GM12878 (cell line): Measurements from ENCODE around the gene PGAM2. TPM values are rescaled to one million over a fixed set of nuclear protein-coding genes. Genes with fewer than 3 reads are reported as not detected.

Experiments
- ATAC-seq: fragments of 200-7000 bp; cut with Tn5 transposase; 3 replicates; pipeline ENCODE4 v1.9.1; 2020; ENCODE audit warnings: mild to moderate bottlenecking, moderate library complexity
- BruUV-seq: library from RNA; stranded (reverse); fragments of 400-500 nt; replicated peaks from 2 replicates; lab custom pipeline; 2021; lab: Mats Ljungman, UMichigan
- CTCF ChIA-PET: fragments of 300-600 bp; sonication (Branson Sonifier 250); formaldehyde crosslinking; extraction: SDS; loops from one replicate; lab custom pipeline; 2021; ENCODE audit warnings: inconsistent platforms; lab: Yijun Ruan, JAX
- POLR2A ChIA-PET: fragments of 350-600 bp; formaldehyde crosslinking; extraction: SDS; loops from one replicate; lab custom pipeline; 2021; ENCODE audit warnings: inconsistent platforms; lab: Charles Lee
- RAD21 ChIA-PET: fragments of 300-600 bp; sonication (Branson Sonifier 250); formaldehyde crosslinking; loops from one replicate; lab custom pipeline; 2023; ENCODE audit warnings: antibody characterized with exemption; ENCODE audit not compliant: unreplicated experiment; lab: Charles Lee
- SMC1A ChIA-PET: fragments of 300-600 bp; sonication (Branson Sonifier 250); formaldehyde crosslinking; loops from one replicate; lab custom pipeline; 2023; ENCODE audit not compliant: unreplicated experiment, uncharacterized antibody; lab: Charles Lee
- DNase-seq: peaks from one replicate; pipeline ENCODE4 v3.0.0-alpha.2; 2011; ENCODE audit warnings: low read depth, low spot score
- FAIRE-seq: peaks from 3 replicates; lab custom pipeline; 2011; peaks lifted over from hg19 to GRCh38; lab: Jason Lieb, UNC
- H2AFZ ChIP-seq: 2 replicates; pipeline ENCODE4 v1.6.0; 2011; ENCODE audit warnings: low read depth, low read length, control low read depth; ENCODE audit not compliant: control insufficient read depth
- H3K27ac ChIP-seq: 2 replicates; pipeline ENCODE4 v1.5.1; 2011; ENCODE audit warnings: control low read depth; ENCODE audit not compliant: control insufficient read depth, insufficient read depth
- H3K27me3 ChIP-seq, 2 experiments: replicated peaks in 1 of 2; 2 replicates each; pipeline versions ENCODE4 v1.6.0 to v1.6.1; 2011; ENCODE audit warnings: low read length in 1 of 2; ENCODE audit not compliant: control insufficient read depth in 2 of 2, insufficient read depth in 2 of 2
- H3K36me3 ChIP-seq, 2 experiments: 2 replicates each; pipeline ENCODE4 v1.5.1; 2011; ENCODE audit warnings: low read length in 1 of 2; ENCODE audit not compliant: control insufficient read depth in 2 of 2, insufficient read depth in 2 of 2
- H3K4me1 ChIP-seq: 2 replicates; pipeline ENCODE4 v1.6.1; 2011; ENCODE audit warnings: mild to moderate bottlenecking, low read length, moderate library complexity, mixed read lengths; ENCODE audit not compliant: control insufficient read depth, insufficient read depth
- H3K4me2 ChIP-seq: 2 replicates; pipeline ENCODE4 v1.6.0; 2011; ENCODE audit warnings: control low read depth; ENCODE audit not compliant: control insufficient read depth, insufficient read depth
- H3K4me3 ChIP-seq: fragments of 200-600 bp; sonication (generic); 2 replicates; pipeline ENCODE4 v1.5.1; 2016
- H3K79me2 ChIP-seq: 2 replicates; pipeline ENCODE4 v1.6.0; 2011; ENCODE audit warnings: low read length; ENCODE audit not compliant: control insufficient read depth, insufficient read depth
- H3K9ac ChIP-seq: 2 replicates; pipeline ENCODE4 v1.8.0; 2011; ENCODE audit warnings: low read length, control low read depth, mixed read lengths; ENCODE audit not compliant: control insufficient read depth, insufficient read depth
- H3K9me3 ChIP-seq: replicated peaks from 3 replicates; pipeline ENCODE4 v1.5.1; 2011; ENCODE audit warnings: mild to moderate bottlenecking, low read length; ENCODE audit not compliant: control insufficient read depth, insufficient read depth
- H4K20me1 ChIP-seq: 2 replicates; pipeline ENCODE4 v1.6.0; 2011; ENCODE audit not compliant: control insufficient read depth, insufficient read depth
- ASH2L ChIP-seq: fragments of 300-600, 200-600 bp; sonication (generic); IDR thresholded peaks from 2 replicates; pipeline ENCODE4 v1.6.1; 2017; ENCODE audit warnings: low read depth, mild to moderate bottlenecking, borderline replicate concordance
- EED ChIP-seq: sonication (generic); IDR thresholded peaks from 2 replicates; pipeline ENCODE4 v1.6.1; 2016; ENCODE audit warnings: antibody characterized with exemption, low read depth
- IRF3 ChIP-seq: fragments of 450-650 bp; IDR thresholded peaks from 2 replicates; pipeline ENCODE4 v1.6.1; 2014; ENCODE audit warnings: mild to moderate bottlenecking
- MAX ChIP-seq: IDR thresholded peaks from 2 replicates; pipeline ENCODE4 v1.6.1; 2012; ENCODE audit warnings: low read depth, low read length, improper control_type of control experiment
- MTA3 ChIP-seq: IDR thresholded peaks from 2 replicates; pipeline ENCODE4 v1.6.1; 2012; ENCODE audit warnings: low read length, inconsistent platforms, borderline replicate concordance
- NFIC ChIP-seq: IDR thresholded peaks from 2 replicates; pipeline ENCODE4 v1.6.1; 2012; ENCODE audit warnings: low read depth, mild to moderate bottlenecking, inconsistent platforms, low read length, moderate library complexity
- PML ChIP-seq: IDR thresholded peaks from 2 replicates; pipeline ENCODE4 v1.6.1; 2012; ENCODE audit warnings: low read length, inconsistent platforms
- POLR2AphosphoS2 ChIP-seq: IDR thresholded peaks from 2 replicates; pipeline ENCODE4 v1.6.1; 2011; ENCODE audit warnings: low read depth, mild to moderate bottlenecking, low read length, improper control_type of control experiment, moderate library complexity
- RELA ChIP-seq: fragments of 450-650 bp; IDR thresholded peaks from 2 replicates; pipeline ENCODE4 v1.8.0; 2014; ENCODE audit warnings: borderline replicate concordance; ENCODE audit not compliant: partially characterized antibody
- SPI1 ChIP-seq: IDR thresholded peaks from 2 replicates; pipeline ENCODE4 v1.6.1; 2011; ENCODE audit warnings: low read depth, mild to moderate bottlenecking, low read length, moderate library complexity, borderline replicate concordance; ENCODE audit not compliant: insufficient read depth
- SRF ChIP-seq, 2 experiments: IDR thresholded peaks; 2 replicates each; pipeline ENCODE4 v1.6.1; 2011; ENCODE audit warnings: low read depth in 2 of 2, low read length in 2 of 2, mild to moderate bottlenecking in 1 of 2, moderate library complexity in 1 of 2
- SUZ12 ChIP-seq: fragments of 200-600 bp; sonication (generic); IDR thresholded peaks from one replicate; pipeline ENCODE4 v1.6.1; 2018; ENCODE audit warnings: antibody characterized with exemption, mild to moderate bottlenecking; ENCODE audit not compliant: unreplicated experiment
- TCF3 ChIP-seq: IDR thresholded peaks from 2 replicates; pipeline ENCODE4 v1.6.1; 2012; ENCODE audit warnings: low read depth, mild to moderate bottlenecking, low read length, borderline replicate concordance; ENCODE audit not compliant: insufficient read depth
- ZBED1 ChIP-seq: IDR thresholded peaks from 2 replicates; pipeline ENCODE4 v1.6.1; 2016; ENCODE audit warnings: borderline replicate concordance
- WGBS: methylation state at CpG from one replicate; pipeline ENCODE4 v1.1.6; 2016; ENCODE audit warnings: low lambda C conversion rate; ENCODE audit not compliant: insufficient replicate concordance, insufficient coverage; ENCODE audit errors: missing lambda C conversion rate; 5-methylcytosine and 5-hydroxymethylcytosine counted together
- in situ Hi-C: fragments of 300-500 bp; cut with MboI; formaldehyde crosslinking; loops from 9 replicates; pipeline ENCODE4 v1.14.3; 2018; ENCODE audit warnings: mixed read lengths
- intact Hi-C: fragments of 100-400 bp; cut with micrococcal nuclease; formaldehyde crosslinking; loops from one replicate; pipeline ENCODE4 v1.14.2; 2022; ENCODE audit not compliant: unreplicated experiment
- polyA plus RNA-seq, 11 experiments: library from polyadenylated mRNA; depleted of rRNA in 4 of 11; unstranded in 6 of 11; stranded (reverse) in 5 of 11; fragments of >200 nt; fragmentation: Nextera tagmentation in 4 of 11; fragmentation: Illumina TruSeq in 1 of 11; extraction: Ambion mirVana in 4 of 11; extraction: Trizol in 1 of 11; gene quantifications; 1 replicate in 1 of 11; 2 replicates in 10 of 11; pipeline versions ENCODE4 v1.2.1 to v1.2.3, GENCODE V29; 2011 to 2016; ENCODE audit warnings: inconsistent platforms in 2 of 11, missing spikeins in 2 of 11, low read depth in 1 of 11
- total RNA-seq, 4 experiments: library from RNA; depleted of rRNA in 3 of 4; stranded (reverse); fragments of >200 nt in 3 of 4; fragmentation: Illumina TruSeq in 1 of 4; extraction: Trizol in 1 of 4; gene quantifications; 2 replicates each; pipeline versions ENCODE4 v1.2.1 to v1.2.3, GENCODE V29; 2013 to 2021

The PGAM2 gene
- total and polyA plus RNA-seq, 10 of the 15 experiments (the other 5 are each of a cell fraction or from before 2014, with no cell fraction given) = not detected

GRCh38 chr7:44100458-44101302 lies 35.3 kb upstream of the PGAM2 start:
- Histone ChIP-seq H3K36me3 (no peaks in the 10 kb centered on the region), H3K4me2 (no peak overlapping the region), H3K27me3 (peaks cover 9 to 12% of the 10 kb centered on the region in 2 experiments), H4K20me1 (no peaks in the 10 kb centered on the region), H3K4me3 (no peak overlapping the region), H3K79me2 (no peaks in the 10 kb centered on the region), H3K4me1 (peaks cover 14% of the 10 kb centered on the region), H3K9me3 (no peaks in the 10 kb centered on the region), H3K9ac (no peak overlapping the region), H3K27ac (no peak overlapping the region), H2AFZ (peak overlapping the region; percentile 41)
- WGBS = 35% methylated on average over 10 of the region's 10 CpGs
- ChIA-PET POLR2A (no interaction called here), RAD21 (no interaction called here), CTCF (no interaction called here), SMC1A (no interaction called here)
- BruUV-seq = no TSS peak
- intact Hi-C loops = no loop called here
- DNase-seq = no peak
- ATAC-seq = no peak
- TF ChIP-seq SPI1 = no peak
- TF ChIP-seq MTA3 = no peak
- TF ChIP-seq EED = no peak
- TF ChIP-seq TCF3 = no peak
- no peak for TF ChIP-seq SUZ12
- no peak for TF ChIP-seq POLR2AphosphoS2
- no peak for TF ChIP-seq IRF3
- no peak for TF ChIP-seq ASH2L
- no peak for TF ChIP-seq NFIC
- TF ChIP-seq PML = no peak
- no peak for TF ChIP-seq MAX
- no peak for TF ChIP-seq SRF (IDR thresholded peaks at IDR 0.05; ENCODE audit: low read depth in 2 of 2, low read length in 2 of 2)
- no peak for TF ChIP-seq ZBED1
- no peak for TF ChIP-seq RELA
- in situ Hi-C loops = no loop called here
- no peak for FAIRE-seq
